ENCODE results near the gene FOXK1. TPM values are rescaled to one million over a fixed set of nuclear protein-coding genes. Genes with fewer than 3 reads are reported as not detected.

Gene FOXK1
- total and polyA plus RNA-seq, 9 of the 15 experiments (the other 6 are each of a cell fraction or from before 2014, with no cell fraction given): 0.32 to 45.5 (median 8.1) TPM

GRCh38 chr7:4690953-4691856 is 9.1 kb downstream of the FOXK1 start:
- peak in 1 of 4 experiments; percentile 3 for DNase-seq (ENCODE audit: extremely low read depth in 1 of 4, low spot score in 3 of 4)
- no peak for ATAC-seq
- Histone ChIP-seq H3K4me2 (ENCODE audit: insufficient read depth, low read length) (no peak overlapping the region), H4K20me1 (replicated peaks; ENCODE audit: control insufficient read depth, insufficient read depth, low read length) (peaks cover 61% of the 10 kb centered on the region), H3K36me3 (ENCODE audit: control insufficient read depth, insufficient read depth, low read length) (peaks cover 13% of the 10 kb centered on the region; the same call in 2 of the 3 replicates), H3K27ac (ENCODE audit: extremely low read depth, low read depth, low read length) (no peak overlapping the region), H3K9me3 (replicated peaks; ENCODE audit: control insufficient read depth, insufficient read depth, low read depth, low read length) (no peaks in the 10 kb centered on the region), H3K9me1 (ENCODE audit: control insufficient read depth, insufficient read depth, low read length) (no peaks in the 10 kb centered on the region), H3K27me3 (ENCODE audit: control insufficient read depth in 2 of 2, insufficient read depth in 2 of 2, low read length in 2 of 2) (no peaks in the 10 kb centered on the region), H3K4me3 (no peak overlapping the region), H2AFZ (ENCODE audit: low read depth, low read length) (no peak overlapping the region), H3K79me2 (ENCODE audit: control insufficient read depth, insufficient read depth, low read length) (peaks cover 90% of the 10 kb centered on the region), H3K9ac (ENCODE audit: insufficient read depth in 1 of 2, low read depth in 2 of 2, low read length in 2 of 2) (no peak overlapping the region), H3K4me1 (replicated peaks in 1 of 2; ENCODE audit: control insufficient read depth in 2 of 2, insufficient read depth in 2 of 2, low read length in 2 of 2) (peaks cover 11 to 12% of the 10 kb centered on the region in 2 experiments; a peak in 4 of 5 replicates)
- ChIA-PET CTCF (ENCODE audit: low intra/inter-chr PET ratio) (no interaction called here), POLR2A (interaction anchor here (1.1 to 2.1 kb wide), 3 partner anchors 9 to 20 kb away, joined by 3 to 8 read pairs (median 4); no protein-coding TSS in a partner anchor)
- no peak for TF ChIP-seq ELF4 (CRISPR knock-in tag; IDR thresholded peaks at IDR 0.05)
- TF ChIP-seq ZNF277 (CRISPR knock-in tag; IDR thresholded peaks at IDR 0.05; ENCODE audit: borderline replicate concordance): peak; percentile 17; the same call in 1 of the 2 replicates
- BruUV-seq (replicated peaks): no TSS peak
- intact Hi-C loops (cut with micrococcal nuclease) (no loop called here), in situ Hi-C loops (cut with MboI) (no loop called here)
- FAIRE-seq: no peak
- 77% methylated on average over 23 of the region's 23 CpGs for WGBS (ENCODE audit: insufficient coverage, low coverage, missing lambda C conversion rate)

Data from K562 (cell line).